PC-3 (cell line): ENCODE data around the gene RFX1.

Experiments
- CTCF ChIP-seq: fragments of 300-600 bp; sonication (generic); conservative IDR thresholded peaks from 2 replicates; pipeline ENCODE4 v1.5.1; 2017; ENCODE audit warnings: antibody characterized with exemption, low read depth, mild to moderate bottlenecking, low read length
- EZH2 ChIP-seq: fragments of 300-600 bp; sonication (generic); IDR thresholded peaks from one replicate; pipeline ENCODE4 v1.6.1; 2017; ENCODE audit warnings: antibody characterized with exemption, mild to moderate bottlenecking, low read length; ENCODE audit not compliant: unreplicated experiment

- TF ChIP-seq CTCF: no peak
- no peak for TF ChIP-seq EZH2
These were observed 6.3 kb upstream of the RFX1 start for GRCh38 chr19:14012378-14012915.
